Ovary (tissue), 9 donors: ENCODE results near the gene LARP4. TPM values are rescaled to one million over a fixed set of nuclear protein-coding genes. Genes with fewer than 3 reads are reported as not detected.

Source experiments
- DNase-seq, 5 donors: peaks; one replicate each; pipeline ENCODE4 v3.0.0-alpha.2; 2019 to 2020
- H3K27ac ChIP-seq, 2 donors: fragments of 200-600 bp; one replicate each; pipeline versions ENCODE4 v1.5.1 to v1.8.0; 2019 to 2022
- H3K27me3 ChIP-seq: fragments of 200-600 bp; one replicate; pipeline ENCODE4 v1.8.0; 2022
- H3K36me3 ChIP-seq: fragments of 200-600 bp; sonication (generic); one replicate; pipeline ENCODE4 v1.5.1; 2019
- H3K4me1 ChIP-seq: one replicate; pipeline ENCODE4 v1.8.1; 2013; ENCODE audit warnings: mild to moderate bottlenecking, moderate library complexity; ENCODE audit not compliant: insufficient read depth
- H3K4me3 ChIP-seq: fragments of 200-600 bp; sonication (generic); one replicate; pipeline ENCODE4 v1.5.1; 2017
- H3K9me3 ChIP-seq, 2 donors: fragments of 200-600 bp in 1 of 2; sonication (generic) in 1 of 2; one replicate each; pipeline versions ENCODE4 v1.5.1 to v1.8.1; 2013 to 2019; ENCODE audit warnings: mild to moderate bottlenecking in 1 of 2, moderate library complexity in 1 of 2
- CTCF ChIP-seq, 3 donors: fragments of 450-650 bp in 2 of 3; fragments of 200-600 bp in 1 of 3; IDR thresholded peaks; one replicate each; pipeline versions ENCODE4 v1.5.1 to v1.8.0; 2016 to 2022; ENCODE audit warnings: antibody characterized with exemption in 3 of 3, mild to moderate bottlenecking in 1 of 3
- EP300 ChIP-seq: sonication (generic); formaldehyde crosslinking; IDR thresholded peaks from one replicate; pipeline ENCODE4 v1.6.1; 2017; ENCODE audit warnings: antibody characterized with exemption
- POLR2A ChIP-seq: fragments of 450-650 bp; IDR thresholded peaks from one replicate; pipeline ENCODE4 v1.6.1; 2017; ENCODE audit warnings: antibody characterized with exemption, mild to moderate bottlenecking, moderate library complexity
- WGBS, 3 donors: extraction: QIAGEN DNeasy Blood & Tissue Kit in 1 of 3; methylation state at CpG; one replicate each; pipeline versions ENCODE4 v1.1.5 to v1.1.7; 2013 to 2017; 5-methylcytosine and 5-hydroxymethylcytosine counted together
- intact Hi-C, 4 donors: fragments of 100-400 bp; cut with DNase I; formaldehyde crosslinking; loops; one replicate each; pipeline versions ENCODE4 v1.11.0 to v1.15.1; 2022 to 2023
- polyA plus RNA-seq, 2 donors: library from polyadenylated mRNA; stranded (reverse); fragments of 200-250 nt in 1 of 2; fragments of 350-450 nt in 1 of 2; fragmentation: Illumina TruSeq in 1 of 2; extraction: RNeasy Lipid Tissue Mini Kit (QIAGEN cat#74804) in 1 of 2; gene quantifications; one replicate each; pipeline ENCODE4 v1.2.3, GENCODE V29; 2013 to 2014
- total RNA-seq, 7 donors: library from RNA; depleted of rRNA in 2 of 7; stranded (reverse); fragments of >200 nt in 2 of 7; fragmentation: NEBNext Ultra II Directional in 3 of 7; extraction: Animal tissue kit (Norgen Biotek cat#: 25700) in 3 of 7; gene quantifications; one replicate each; pipeline versions ENCODE4 v1.1.0 to v1.2.4, GENCODE V29; 2016 to 2023
- donor health status: DM: no; HTN: no; CAD: no; lungs with moderate emphysema.
- donor health status: DM: no; HTN: no; CAD: no.
- donor health status: Bipolar disorder and iron deficiency.
- donor health status: DM: yes; HTN: yes; CAD: no.
- donor health status: DM: no; HTN: no; CAD: no.
- donor health status: DM: yes; HTN: yes; CAD: no.

The LARP4 gene
- total and polyA plus RNA-seq, 9 donors, result 7.8 to 66.7 (median 46.6) TPM

- Histone ChIP-seq H3K27me3 (no peaks in the 10 kb centered on the region), H3K27ac (no peak overlapping the region), H3K4me1 (no peaks in the 10 kb centered on the region), H3K36me3 (no peaks in the 10 kb centered on the region), H3K9me3 (no peaks in the 10 kb centered on the region), H3K4me3 (no peak overlapping the region)
- no peak for DNase-seq
- no peak for TF ChIP-seq CTCF (IDR thresholded peaks at IDR 0.05)
- TF ChIP-seq POLR2A, result no peak
- no peak for TF ChIP-seq EP300
- intact Hi-C loops, result no loop called here
These were observed 57.9 kb downstream of the LARP4 start for GRCh38 chr12:50458606-50459005.

DNA sequence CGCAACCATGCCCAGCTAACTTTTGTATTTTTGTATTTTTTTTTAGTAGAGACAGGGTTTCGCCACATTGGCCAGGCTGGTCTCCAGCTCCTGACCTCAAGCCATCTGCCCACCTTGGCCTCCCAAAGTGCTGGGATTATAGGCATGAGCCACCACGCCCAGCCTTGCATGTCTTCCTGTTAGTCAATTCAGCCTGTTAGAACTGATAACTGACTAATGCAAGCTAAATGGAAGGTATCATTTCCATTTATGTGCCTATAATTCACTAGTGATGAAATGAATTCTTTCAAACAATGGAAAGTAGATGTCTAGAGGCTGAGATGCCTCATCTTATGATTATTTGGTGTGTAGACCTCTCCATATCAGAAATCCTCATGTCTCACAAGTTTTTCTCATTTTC lies 66.8 kb downstream of the LARP4 start:
- Histone ChIP-seq H3K4me1 (no peaks in the 10 kb centered on the region), H3K36me3 (no peaks in the 10 kb centered on the region), H3K4me3 (no peak overlapping the region), H3K9me3 (no peaks in the 10 kb centered on the region), H3K27ac (no peak overlapping the region), H3K27me3 (no peaks in the 10 kb centered on the region)
- no peak for TF ChIP-seq POLR2A
- no peak for TF ChIP-seq EP300
- TF ChIP-seq CTCF (IDR thresholded peaks at IDR 0.05), result no peak
- WGBS, 3 donors, result 95 to 100% (median 97%) methylated on average over 3 of the region's 3 CpGs
- intact Hi-C loops, result no loop called here
- DNase-seq, result no peak

- intact Hi-C loops, result no loop called here
- Histone ChIP-seq H3K4me3 (no peak overlapping the region), H3K4me1 (no peaks in the 10 kb centered on the region), H3K27me3 (no peaks in the 10 kb centered on the region), H3K27ac (no peak overlapping the region), H3K9me3 (no peaks in the 10 kb centered on the region), H3K36me3 (no peaks in the 10 kb centered on the region)
- 78 to 84% (median 82%) methylated on average over 1 of the region's 1 CpG for WGBS, 3 donors
- no peak for TF ChIP-seq CTCF (IDR thresholded peaks at IDR 0.05)
- TF ChIP-seq POLR2A, result no peak
- TF ChIP-seq EP300, result no peak
- no peak for DNase-seq
These were observed 76.7 kb downstream of the LARP4 start for GRCh38 chr12:50477241-50477832.

DNA sequence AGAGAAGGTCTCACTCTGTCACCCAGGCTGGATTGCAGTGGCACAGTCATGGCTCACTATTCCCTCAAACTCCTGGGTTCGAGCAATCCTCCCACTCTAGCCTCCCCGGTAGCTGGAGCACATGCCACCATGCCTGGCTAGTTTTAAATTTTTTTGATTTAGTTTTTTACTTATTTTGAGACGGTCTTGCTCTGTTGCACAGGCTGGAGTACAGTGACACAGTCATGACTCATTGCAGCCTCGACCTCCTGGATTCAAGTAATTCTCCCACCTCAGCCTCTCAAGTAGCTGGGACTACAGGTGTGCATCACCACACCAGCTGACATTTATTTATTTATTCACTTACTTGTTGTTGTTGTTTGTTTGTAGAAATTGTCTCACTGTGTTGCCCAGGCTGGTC lies 81.9 kb downstream of the LARP4 start:
- Histone ChIP-seq H3K4me1 (no peaks in the 10 kb centered on the region), H3K4me3 (no peak overlapping the region), H3K9me3 (no peaks in the 10 kb centered on the region), H3K27ac (no peak overlapping the region), H3K36me3 (no peaks in the 10 kb centered on the region), H3K27me3 (no peaks in the 10 kb centered on the region)
- WGBS, 3 donors, result 74 to 93% (median 85%) methylated on average over 4 of the region's 4 CpGs
- DNase-seq, result no peak
- no peak for TF ChIP-seq EP300
- TF ChIP-seq CTCF (IDR thresholded peaks at IDR 0.05), result no peak
- intact Hi-C loops, result no loop called here
